HEK293 (cell line): ENCODE results near the gene AFF2.

Experiments used
- CTCF ChIA-PET: fragments of 350-600 bp; formaldehyde crosslinking; extraction: SDS; loops from one replicate; lab custom pipeline; 2021; ENCODE audit warnings: antibody characterized with exemption; lab: Yijun Ruan, JAX
- POLR2A ChIA-PET: fragments of 300-600 bp; formaldehyde crosslinking; extraction: SDS; loops from one replicate; lab custom pipeline; 2020; ENCODE audit warnings: antibody characterized with exemption, inconsistent platforms; lab: Yijun Ruan, JAX
- H3K27ac ChIP-seq: fragments of 200-500 bp; sonication (Bioruptor generic); 2 replicates; pipeline ENCODE4 v1.5.1; 2014; ENCODE audit warnings: low read depth, low read length, control low read depth, inconsistent platforms; ENCODE audit errors: extremely low read depth
- H3K36me3 ChIP-seq, 2 experiments: fragments of 200-500 bp in 1 of 2; sonication (Bioruptor generic) in 1 of 2; 1 replicate in 1 of 2; 2 replicates in 1 of 2; pipeline ENCODE4 v1.5.1; 2014 to 2017; ENCODE audit warnings: inconsistent platforms in 2 of 2, low read length in 2 of 2; ENCODE audit not compliant: control insufficient read depth in 2 of 2, insufficient read depth in 1 of 2
- H3K4me1 ChIP-seq: fragments of 200-500 bp; sonication (Bioruptor generic); 2 replicates; pipeline ENCODE4 v1.5.1; 2014; ENCODE audit warnings: mild to moderate bottlenecking, low read length, inconsistent platforms; ENCODE audit not compliant: control insufficient read depth, insufficient read depth
- H3K4me3 ChIP-seq: 2 replicates; pipeline ENCODE4 v1.5.1; 2011; ENCODE audit warnings: low read depth, mild to moderate bottlenecking, control low read depth, low read length, moderate library complexity
- H3K9me3 ChIP-seq: fragments of 200-500 bp; sonication (Bioruptor generic); 2 replicates; pipeline ENCODE4 v1.5.1; 2014; ENCODE audit warnings: low read depth, low read length, inconsistent platforms; ENCODE audit not compliant: control insufficient read depth, insufficient read depth
- BCL11A ChIP-seq: fragments of 450-650 bp; formaldehyde crosslinking; IDR thresholded peaks from 2 replicates; pipeline ENCODE4 v1.5.1; 2016; ENCODE audit warnings: low read depth, missing biosample characterization, missing genetic modification characterization
- IKZF3 ChIP-seq: fragments of 450-650 bp; IDR thresholded peaks from 2 replicates; pipeline ENCODE4 v1.5.0; 2018; ENCODE audit warnings: missing biosample characterization, mild to moderate bottlenecking, missing genetic modification characterization, moderate library complexity
- OSR2 ChIP-seq: fragments of 450-650 bp; formaldehyde crosslinking; IDR thresholded peaks from 2 replicates; pipeline ENCODE4 v1.5.1; 2016; ENCODE audit warnings: missing biosample characterization, missing genetic modification characterization
- REPIN1 ChIP-seq: fragments of 450-650 bp; formaldehyde crosslinking; IDR thresholded peaks from 2 replicates; pipeline ENCODE4 v1.5.1; 2017; ENCODE audit warnings: missing biosample characterization, missing genetic modification characterization, low read depth
- SCRT2 ChIP-seq: fragments of 450-650 bp; formaldehyde crosslinking; IDR thresholded peaks from 2 replicates; pipeline ENCODE4 v1.5.1; 2016; ENCODE audit warnings: missing biosample characterization, missing genetic modification characterization
- YY2 ChIP-seq: fragments of 450-650 bp; formaldehyde crosslinking; IDR thresholded peaks from 2 replicates; pipeline ENCODE4 v1.5.1; 2016; ENCODE audit warnings: missing biosample characterization, missing genetic modification characterization
- ZBTB7A ChIP-seq: fragments of 450-650 bp; formaldehyde crosslinking; IDR thresholded peaks from 2 replicates; pipeline ENCODE4 v1.5.1; 2016; ENCODE audit warnings: low read depth, missing biosample characterization, missing genetic modification characterization
- ZFP37 ChIP-seq: fragments of 450-650 bp; formaldehyde crosslinking; IDR thresholded peaks from 2 replicates; pipeline ENCODE4 v1.5.1; 2016; ENCODE audit warnings: missing biosample characterization, missing genetic modification characterization
- ZNF211 ChIP-seq: fragments of 450-650 bp; formaldehyde crosslinking; IDR thresholded peaks from 2 replicates; pipeline ENCODE4 v1.5.1; 2016; ENCODE audit warnings: low read depth, missing biosample characterization, missing genetic modification characterization
- ZNF350 ChIP-seq: fragments of 450-650 bp; formaldehyde crosslinking; IDR thresholded peaks from 2 replicates; pipeline ENCODE4 v1.5.0; 2017; ENCODE audit warnings: missing biosample characterization, mild to moderate bottlenecking, missing genetic modification characterization
- ZNF366 ChIP-seq: fragments of 450-650 bp; formaldehyde crosslinking; conservative IDR thresholded peaks from 2 replicates; pipeline ENCODE4 v1.5.1; 2016; ENCODE audit warnings: missing biosample characterization, missing genetic modification characterization
- ZNF391 ChIP-seq: fragments of 450-650 bp; formaldehyde crosslinking; IDR thresholded peaks from 2 replicates; pipeline ENCODE4 v1.5.1; 2016; ENCODE audit warnings: low read depth, missing biosample characterization, missing genetic modification characterization, borderline replicate concordance
- ZNF626 ChIP-seq: fragments of 450-650 bp; sonication (Bioruptor Pico); formaldehyde crosslinking; IDR thresholded peaks from 2 replicates; pipeline ENCODE4 v1.5.1; 2018; ENCODE audit warnings: missing biosample characterization, missing genetic modification characterization, inconsistent platforms
- TF ChIP-seq, protein P1 (sequence below): sonication (generic); formaldehyde crosslinking; IDR thresholded peaks from 2 replicates; pipeline ENCODE4 v1.8.1; 2022; ENCODE audit warnings: mild to moderate bottlenecking, moderate library complexity, missing genetic modification reagents
- TF ChIP-seq, protein P2 (sequence below): fragments of 450-650 bp; formaldehyde crosslinking; conservative IDR thresholded peaks from 2 replicates; pipeline ENCODE4 v1.5.1; 2016; ENCODE audit warnings: low read depth, missing biosample characterization, missing genetic modification characterization
- TF ChIP-seq, protein P3 (sequence below): fragments of 450-650 bp; formaldehyde crosslinking; IDR thresholded peaks from 2 replicates; pipeline ENCODE4 v1.5.1; 2016; ENCODE audit warnings: missing biosample characterization, missing genetic modification characterization
- TF ChIP-seq, protein P4 (sequence below): fragments of 450-650 bp; formaldehyde crosslinking; IDR thresholded peaks from 2 replicates; pipeline ENCODE4 v1.5.1; 2017; ENCODE audit warnings: missing biosample characterization, missing genetic modification characterization
- TF ChIP-seq, protein P5 (sequence below): fragments of 450-650 bp; formaldehyde crosslinking; IDR thresholded peaks from 2 replicates; pipeline ENCODE4 v1.5.1; 2016; ENCODE audit warnings: missing biosample characterization, missing genetic modification characterization

AFF2 gene

DNA sequence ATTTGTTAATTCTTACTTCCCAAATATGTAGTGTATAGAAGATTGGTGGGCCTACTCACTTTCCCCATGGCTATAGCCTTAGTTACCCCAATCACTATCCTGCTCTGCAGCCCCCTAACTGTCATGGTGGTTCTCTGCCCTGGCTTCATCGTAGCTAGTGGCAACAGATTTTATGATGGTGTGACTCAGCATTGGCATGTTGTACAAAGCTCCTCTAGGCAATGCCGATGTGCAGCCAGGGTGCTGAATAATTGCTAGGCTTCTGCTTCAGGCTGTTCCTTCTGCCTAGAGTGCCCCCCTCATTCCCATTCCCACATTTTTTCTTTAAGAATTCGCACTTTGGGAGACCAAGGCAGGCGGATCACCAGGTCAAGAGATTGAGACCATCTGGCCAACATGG lies 35.2 kb downstream of the AFF2 start (continued):
- TF ChIP-seq, protein P1, sequence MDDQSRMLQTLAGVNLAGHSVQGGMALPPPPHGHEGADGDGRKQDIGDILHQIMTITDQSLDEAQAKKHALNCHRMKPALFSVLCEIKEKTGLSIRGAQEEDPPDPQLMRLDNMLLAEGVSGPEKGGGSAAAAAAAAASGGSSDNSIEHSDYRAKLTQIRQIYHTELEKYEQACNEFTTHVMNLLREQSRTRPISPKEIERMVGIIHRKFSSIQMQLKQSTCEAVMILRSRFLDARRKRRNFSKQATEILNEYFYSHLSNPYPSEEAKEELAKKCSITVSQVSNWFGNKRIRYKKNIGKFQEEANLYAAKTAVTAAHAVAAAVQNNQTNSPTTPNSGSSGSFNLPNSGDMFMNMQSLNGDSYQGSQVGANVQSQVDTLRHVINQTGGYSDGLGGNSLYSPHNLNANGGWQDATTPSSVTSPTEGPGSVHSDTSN: no peak
- no peak for TF ChIP-seq ZNF626 (tag by site-specific recombination)
- TF ChIP-seq ZNF211 (tag by site-specific recombination): no peak
- no peak for TF ChIP-seq ZBTB7A
- no peak for TF ChIP-seq OSR2 (tag by site-specific recombination)
- TF ChIP-seq IKZF3: no peak

DNA sequence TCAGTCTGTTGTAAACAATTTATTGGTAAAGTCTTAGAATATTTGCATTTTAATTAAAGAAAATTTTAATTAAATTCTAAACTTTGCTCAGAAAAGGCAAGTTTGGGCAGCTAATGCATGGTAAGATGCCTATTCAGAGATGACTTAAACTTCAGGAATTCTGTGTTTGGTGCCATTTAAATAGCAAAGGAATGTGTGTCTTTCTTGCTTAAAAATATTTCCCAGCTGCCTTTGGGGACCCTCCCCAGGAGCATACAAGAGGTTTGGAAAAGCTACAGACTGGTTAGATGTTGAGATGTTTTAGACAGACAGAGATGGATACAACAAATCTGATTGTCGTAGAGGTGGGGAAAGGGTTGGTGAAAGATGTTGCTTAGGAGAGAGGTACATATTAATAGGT lies 36.5 kb downstream of the AFF2 start:
- TF ChIP-seq, protein P2, sequence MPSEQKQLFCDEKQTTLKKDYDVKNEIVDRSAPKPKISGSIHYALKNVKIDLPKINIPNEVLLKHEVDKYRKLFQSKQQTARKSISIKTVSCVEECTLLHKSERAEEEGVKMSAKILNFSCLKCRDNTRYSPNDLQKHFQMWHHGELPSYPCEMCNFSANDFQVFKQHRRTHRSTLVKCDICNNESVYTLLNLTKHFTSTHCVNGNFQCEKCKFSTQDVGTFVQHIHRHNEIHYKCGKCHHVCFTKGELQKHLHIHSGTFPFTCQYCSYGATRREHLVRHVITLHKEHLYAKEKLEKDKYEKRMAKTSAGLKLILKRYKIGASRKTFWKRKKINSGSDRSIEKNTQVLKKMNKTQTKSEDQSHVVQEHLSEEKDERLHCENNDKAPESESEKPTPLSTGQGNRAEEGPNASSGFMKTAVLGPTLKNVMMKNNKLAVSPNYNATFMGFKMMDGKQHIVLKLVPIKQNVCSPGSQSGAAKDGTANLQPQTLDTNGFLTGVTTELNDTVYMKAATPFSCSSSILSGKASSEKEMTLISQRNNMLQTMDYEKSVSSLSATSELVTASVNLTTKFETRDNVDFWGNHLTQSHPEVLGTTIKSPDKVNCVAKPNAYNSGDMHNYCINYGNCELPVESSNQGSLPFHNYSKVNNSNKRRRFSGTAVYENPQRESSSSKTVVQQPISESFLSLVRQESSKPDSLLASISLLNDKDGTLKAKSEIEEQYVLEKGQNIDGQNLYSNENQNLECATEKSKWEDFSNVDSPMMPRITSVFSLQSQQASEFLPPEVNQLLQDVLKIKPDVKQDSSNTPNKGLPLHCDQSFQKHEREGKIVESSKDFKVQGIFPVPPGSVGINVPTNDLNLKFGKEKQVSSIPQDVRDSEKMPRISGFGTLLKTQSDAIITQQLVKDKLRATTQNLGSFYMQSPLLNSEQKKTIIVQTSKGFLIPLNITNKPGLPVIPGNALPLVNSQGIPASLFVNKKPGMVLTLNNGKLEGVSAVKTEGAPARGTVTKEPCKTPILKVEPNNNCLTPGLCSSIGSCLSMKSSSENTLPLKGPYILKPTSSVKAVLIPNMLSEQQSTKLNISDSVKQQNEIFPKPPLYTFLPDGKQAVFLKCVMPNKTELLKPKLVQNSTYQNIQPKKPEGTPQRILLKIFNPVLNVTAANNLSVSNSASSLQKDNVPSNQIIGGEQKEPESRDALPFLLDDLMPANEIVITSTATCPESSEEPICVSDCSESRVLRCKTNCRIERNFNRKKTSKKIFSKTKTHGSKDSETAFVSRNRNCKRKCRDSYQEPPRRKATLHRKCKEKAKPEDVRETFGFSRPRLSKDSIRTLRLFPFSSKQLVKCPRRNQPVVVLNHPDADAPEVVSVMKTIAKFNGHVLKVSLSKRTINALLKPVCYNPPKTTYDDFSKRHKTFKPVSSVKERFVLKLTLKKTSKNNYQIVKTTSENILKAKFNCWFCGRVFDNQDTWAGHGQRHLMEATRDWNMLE (tag by site-specific recombination): no peak
- TF ChIP-seq SCRT2 (tag by site-specific recombination) (no peak), BCL11A (tag by site-specific recombination) (no peak)
- POLR2A ChIA-PET: no interaction called here
- CTCF ChIA-PET: interaction anchor here (1.6 kb wide), 1 partner anchor 15 kb away, joined by 4 read pairs; no protein-coding TSS in a partner anchor
- Histone ChIP-seq H3K36me3 (no peaks in the 10 kb centered on the region), H3K4me1 (no peaks in the 10 kb centered on the region), H3K9me3 (no peaks in the 10 kb centered on the region), H3K4me3 (no peak overlapping the region), H3K27ac (no peak overlapping the region)

DNA sequence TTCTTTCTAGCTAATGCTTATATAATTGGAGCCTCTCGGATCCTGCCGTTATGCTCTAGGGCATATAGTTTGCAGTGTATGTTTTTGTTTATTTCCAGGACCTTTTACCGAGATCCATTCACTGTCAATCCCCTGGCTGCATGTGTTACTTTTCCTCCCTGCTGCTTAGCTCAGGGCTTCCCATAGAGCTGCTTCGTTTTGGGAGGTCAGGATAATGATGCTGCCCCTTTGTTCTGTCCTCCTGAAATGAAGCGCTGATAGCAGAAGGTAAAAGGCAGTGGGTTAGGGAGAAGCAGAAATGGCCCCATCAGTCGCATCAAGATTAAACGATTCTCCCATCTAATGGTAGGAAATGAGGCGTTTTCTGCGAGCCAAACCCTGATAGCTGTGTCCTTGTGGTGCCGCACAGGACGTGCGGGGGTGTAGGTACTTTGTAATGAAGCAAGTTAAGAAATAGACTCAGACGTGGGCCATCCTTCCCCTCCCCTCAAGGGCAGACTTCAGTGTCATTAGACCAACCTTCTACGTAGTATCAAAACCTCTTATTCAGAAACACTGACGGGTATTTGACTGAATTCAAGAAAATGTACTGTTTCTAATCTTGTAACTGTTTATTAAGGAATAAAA lies 37.3 kb downstream of the AFF2 start:
- no peaks in the 10 kb centered on the region for H3K9me3 ChIP-seq
- no peaks in the 10 kb centered on the region for H3K4me1 ChIP-seq
- no peak overlapping the region for H3K27ac ChIP-seq
- H3K36me3 ChIP-seq: no peaks in the 10 kb centered on the region
- H3K4me3 ChIP-seq: no peak overlapping the region
- TF ChIP-seq, protein P3, sequence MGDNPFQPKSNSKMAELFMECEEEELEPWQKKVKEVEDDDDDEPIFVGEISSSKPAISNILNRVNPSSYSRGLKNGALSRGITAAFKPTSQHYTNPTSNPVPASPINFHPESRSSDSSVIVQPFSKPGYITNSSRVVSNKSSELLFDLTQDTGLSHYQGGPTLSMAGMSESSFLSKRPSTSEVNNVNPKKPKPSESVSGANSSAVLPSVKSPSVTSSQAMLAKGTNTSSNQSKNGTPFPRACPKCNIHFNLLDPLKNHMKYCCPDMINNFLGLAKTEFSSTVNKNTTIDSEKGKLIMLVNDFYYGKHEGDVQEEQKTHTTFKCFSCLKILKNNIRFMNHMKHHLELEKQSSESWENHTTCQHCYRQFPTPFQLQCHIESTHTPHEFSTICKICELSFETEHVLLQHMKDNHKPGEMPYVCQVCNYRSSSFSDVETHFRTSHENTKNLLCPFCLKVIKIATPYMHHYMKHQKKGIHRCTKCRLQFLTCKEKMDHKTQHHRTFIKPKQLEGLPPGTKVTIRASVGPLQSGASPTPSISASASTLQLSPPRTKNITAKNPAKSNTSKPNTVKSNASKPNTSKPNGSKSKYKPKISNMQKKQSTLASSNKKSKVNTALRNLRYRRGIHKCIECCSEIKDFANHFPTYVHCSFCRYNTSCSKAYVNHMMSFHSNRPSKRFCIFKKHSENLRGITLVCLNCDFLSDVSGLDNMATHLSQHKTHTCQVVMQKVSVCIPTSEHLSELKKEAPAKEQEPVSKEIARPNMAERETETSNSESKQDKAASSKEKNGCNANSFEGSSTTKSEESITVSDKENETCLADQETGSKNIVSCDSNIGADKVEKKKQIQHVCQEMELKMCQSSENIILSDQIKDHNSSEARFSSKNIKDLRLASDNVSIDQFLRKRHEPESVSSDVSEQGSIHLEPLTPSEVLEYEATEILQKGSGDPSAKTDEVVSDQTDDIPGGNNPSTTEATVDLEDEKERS (tag by site-specific recombination): no peak
- TF ChIP-seq REPIN1 (tag by site-specific recombination) (no peak), ZNF350 (tag by site-specific recombination) (no peak), ZNF391 (tag by site-specific recombination) (no peak), ZNF366 (no peak), YY2 (tag by site-specific recombination) (no peak), ZFP37 (tag by site-specific recombination) (no peak)
- TF ChIP-seq, protein P4, sequence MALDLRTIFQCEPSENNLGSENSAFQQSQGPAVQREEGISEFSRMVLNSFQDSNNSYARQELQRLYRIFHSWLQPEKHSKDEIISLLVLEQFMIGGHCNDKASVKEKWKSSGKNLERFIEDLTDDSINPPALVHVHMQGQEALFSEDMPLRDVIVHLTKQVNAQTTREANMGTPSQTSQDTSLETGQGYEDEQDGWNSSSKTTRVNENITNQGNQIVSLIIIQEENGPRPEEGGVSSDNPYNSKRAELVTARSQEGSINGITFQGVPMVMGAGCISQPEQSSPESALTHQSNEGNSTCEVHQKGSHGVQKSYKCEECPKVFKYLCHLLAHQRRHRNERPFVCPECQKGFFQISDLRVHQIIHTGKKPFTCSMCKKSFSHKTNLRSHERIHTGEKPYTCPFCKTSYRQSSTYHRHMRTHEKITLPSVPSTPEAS (tag by site-specific recombination): no peak
- TF ChIP-seq, protein P5, sequence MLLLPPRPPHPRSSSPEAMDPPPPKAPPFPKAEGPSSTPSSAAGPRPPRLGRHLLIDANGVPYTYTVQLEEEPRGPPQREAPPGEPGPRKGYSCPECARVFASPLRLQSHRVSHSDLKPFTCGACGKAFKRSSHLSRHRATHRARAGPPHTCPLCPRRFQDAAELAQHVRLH (tag by site-specific recombination): no peak
- ChIA-PET POLR2A (no interaction called here), CTCF (interaction anchor here (1.6 kb wide), 1 partner anchor 15 kb away, joined by 4 read pairs; no protein-coding TSS in a partner anchor)
